ENCODE measurements around the gene TMTC3. TPM values are rescaled to one million over a fixed set of nuclear protein-coding genes. Genes with fewer than 3 reads are reported as not detected.
"Not testable (repeated sequence)": the region's sequence is repeated elsewhere in the genome, so short reads cannot be mapped to it uniquely, and the experiment has no call there.

The TMTC3 gene
- total and polyA plus RNA-seq, 3 donors from 2014 or later: 5.7 to 16.1 (median 12.7) TPM

- no peaks in the 10 kb centered on the region for H3K4me1 ChIP-seq
- no peak for DNase-seq
- TF ChIP-seq CTCF (IDR thresholded peaks at IDR 0.05) (no peak), POLR2A (IDR thresholded peaks at IDR 0.05) (no peak)
- H3K27ac ChIP-seq: no peak overlapping the region
- H3K27me3 ChIP-seq: no peaks in the 10 kb centered on the region
- no peaks in the 10 kb centered on the region for H3K9me3 ChIP-seq
- no peak overlapping the region for H3K4me3 ChIP-seq
- WGBS, 2 donors: 80% methylated on average over 1 of the region's 1 CpG; no CpG with 5 or more reads in 1 of the 2 donors
- intact Hi-C loops (cut with DNase I; ENCODE audit: low total_unique reads): no loop called here
- H3K36me3 ChIP-seq (ENCODE audit: low read depth, missing control alignments): no peaks in the 10 kb centered on the region
Measured at GRCh38 chr12:88208661-88209060, 66.6 kb downstream of the TMTC3 start.

- H3K27me3 ChIP-seq; DNase-seq; H3K27ac ChIP-seq; H3K4me3 ChIP-seq; H3K4me1 ChIP-seq; H3K9me3 ChIP-seq; intact Hi-C loops (cut with DNase I; ENCODE audit: low total_unique reads); H3K36me3 ChIP-seq (ENCODE audit: low read depth, missing control alignments): not testable (repeated sequence)
- WGBS, 2 donors: 89 to 97% methylated on average over 1 of the region's 1 CpG
Measured at GRCh38 chr12:88210311-88210710, 68.2 kb downstream of the TMTC3 start.

GRCh38 chr12:88218293-88218692 lies 76.2 kb downstream of the TMTC3 start:
- Histone ChIP-seq H3K4me3 (no peak overlapping the region), H3K27ac (no peak overlapping the region), H3K4me1 (no peaks in the 10 kb centered on the region), H3K36me3 (ENCODE audit: low read depth, missing control alignments) (no peaks in the 10 kb centered on the region), H3K9me3 (no peaks in the 10 kb centered on the region), H3K27me3 (no peaks in the 10 kb centered on the region)
- no peak for TF ChIP-seq CTCF (IDR thresholded peaks at IDR 0.05)
- no peak for TF ChIP-seq POLR2A (IDR thresholded peaks at IDR 0.05)
- intact Hi-C loops (cut with DNase I; ENCODE audit: low total_unique reads): no loop called here
- DNase-seq: no peak

GRCh38 chr12:88219861-88220260 lies 77.8 kb downstream of the TMTC3 start:
- DNase-seq: no peak
- TF ChIP-seq CTCF (IDR thresholded peaks at IDR 0.05) (no peak), POLR2A (IDR thresholded peaks at IDR 0.05) (no peak)

DNA sequence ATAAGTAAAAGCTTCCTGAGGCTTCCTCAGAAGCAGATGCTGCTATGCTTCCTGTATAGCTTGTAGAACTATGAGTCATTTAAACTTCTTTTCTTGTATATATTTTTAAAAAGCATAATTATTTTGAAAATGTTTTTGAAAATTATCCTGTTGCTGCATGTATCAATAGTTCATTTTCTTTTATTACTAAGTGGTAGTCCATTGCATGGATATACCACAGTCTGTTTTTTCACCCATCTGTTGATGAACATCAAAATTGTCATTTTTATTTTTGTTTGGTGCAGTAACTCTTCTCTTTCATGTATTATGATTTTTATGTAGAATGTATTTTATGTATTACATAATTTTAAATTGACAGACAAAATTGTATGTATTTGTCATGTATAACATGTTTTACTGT lies 81.4 kb downstream of the TMTC3 start:
- H3K4me3 ChIP-seq: no peak overlapping the region
- no peak overlapping the region for H3K27ac ChIP-seq
- TF ChIP-seq POLR2A (IDR thresholded peaks at IDR 0.05): no peak
- no peak for TF ChIP-seq CTCF (IDR thresholded peaks at IDR 0.05)
- no peaks in the 10 kb centered on the region for H3K27me3 ChIP-seq
- no peaks in the 10 kb centered on the region for H3K9me3 ChIP-seq
- H3K4me1 ChIP-seq: no peaks in the 10 kb centered on the region
- intact Hi-C loops (cut with DNase I; ENCODE audit: low total_unique reads): no loop called here
- H3K36me3 ChIP-seq (ENCODE audit: low read depth, missing control alignments): no peaks in the 10 kb centered on the region
- no peak for DNase-seq

More at GRCh38 chr12:88219861-88220260, 77.8 kb downstream of the TMTC3 start:
- Histone ChIP-seq H3K27me3 (no peaks in the 10 kb centered on the region), H3K36me3 (ENCODE audit: low read depth, missing control alignments) (no peaks in the 10 kb centered on the region), H3K4me1 (no peaks in the 10 kb centered on the region), H3K4me3 (no peak overlapping the region), H3K27ac (no peak overlapping the region), H3K9me3 (no peaks in the 10 kb centered on the region)
- intact Hi-C loops (cut with DNase I; ENCODE audit: low total_unique reads): no loop called here

All from testis (tissue), 3 donors.